HUES48 (cell line): ENCODE data around the gene UBR2.
"Not testable (repeated sequence)": the region's sequence is repeated elsewhere in the genome, so short reads cannot be mapped to it uniquely, and the experiment has no call there.

Source experiments
- H3K27ac ChIP-seq: one replicate; pipeline ENCODE4 v1.7.0; 2013; ENCODE audit warnings: low read depth, low read length, inconsistent platforms
- H3K27me3 ChIP-seq: 2 replicates; pipeline ENCODE4 v1.6.1; 2013; ENCODE audit warnings: mild to moderate bottlenecking, low read length; ENCODE audit not compliant: control insufficient read depth, insufficient read depth
- H3K36me3 ChIP-seq: 2 replicates; pipeline ENCODE4 v1.6.1; 2013; ENCODE audit warnings: low read length; ENCODE audit not compliant: control insufficient read depth, insufficient read depth
- H3K4me1 ChIP-seq: 2 replicates; pipeline ENCODE4 v1.6.1; 2013; ENCODE audit warnings: mild to moderate bottlenecking, low read length; ENCODE audit not compliant: control insufficient read depth, insufficient read depth
- H3K4me3 ChIP-seq: 2 replicates; pipeline ENCODE4 v1.5.1; 2013; ENCODE audit warnings: mild to moderate bottlenecking, low read depth, low read length
- H3K9ac ChIP-seq: 2 replicates; pipeline ENCODE4 v1.6.1; 2013; ENCODE audit warnings: mild to moderate bottlenecking, low read depth, low read length, moderate library complexity
- H3K9me3 ChIP-seq: 2 replicates; pipeline ENCODE4 v1.6.1; 2013; ENCODE audit warnings: low read length; ENCODE audit not compliant: control insufficient read depth, insufficient read depth

The UBR2 gene

GRCh38 chr6:42692137-42692911 is 128.5 kb downstream of the UBR2 start:
- no peaks in the 10 kb centered on the region for H3K27me3 ChIP-seq
- no peak overlapping the region for H3K27ac ChIP-seq
- H3K9ac ChIP-seq, result no peak overlapping the region
- H3K4me1 ChIP-seq, result no peaks in the 10 kb centered on the region
- no peaks in the 10 kb centered on the region for H3K9me3 ChIP-seq
- H3K4me3 ChIP-seq, result no peak overlapping the region
- H3K36me3 ChIP-seq, result peaks cover 74% of the 10 kb centered on the region

GRCh38 chr6:42693725-42694323 is 130.0 kb downstream of the UBR2 start:
- H3K4me3 ChIP-seq, result no peak overlapping the region
- H3K27ac ChIP-seq, result no peak overlapping the region
- H3K36me3 ChIP-seq, result peaks cover 62% of the 10 kb centered on the region
- no peaks in the 10 kb centered on the region for H3K9me3 ChIP-seq
- no peaks in the 10 kb centered on the region for H3K27me3 ChIP-seq
- no peaks in the 10 kb centered on the region for H3K4me1 ChIP-seq
- H3K9ac ChIP-seq, result no peak overlapping the region

- H3K27ac ChIP-seq, result no peak overlapping the region
- H3K36me3 ChIP-seq, result peaks cover 54% of the 10 kb centered on the region
- H3K9ac ChIP-seq, result no peak overlapping the region
- H3K4me1 ChIP-seq, result no peaks in the 10 kb centered on the region
- no peaks in the 10 kb centered on the region for H3K9me3 ChIP-seq
- H3K4me3 ChIP-seq, result no peak overlapping the region
- H3K27me3 ChIP-seq, result no peaks in the 10 kb centered on the region
These were observed 130.8 kb downstream of the UBR2 start for GRCh38 chr6:42694586-42694985.

GRCh38 chr6:42696526-42697267 is 132.9 kb downstream of the UBR2 start:
- H3K9me3 ChIP-seq, result no peaks in the 10 kb centered on the region
- peaks cover 33% of the 10 kb centered on the region for H3K36me3 ChIP-seq
- no peak overlapping the region for H3K9ac ChIP-seq
- no peaks in the 10 kb centered on the region for H3K27me3 ChIP-seq
- no peaks in the 10 kb centered on the region for H3K4me1 ChIP-seq
- no peak overlapping the region for H3K27ac ChIP-seq
- H3K4me3 ChIP-seq, result no peak overlapping the region

- no peak overlapping the region for H3K4me3 ChIP-seq
- H3K27me3 ChIP-seq, result no peaks in the 10 kb centered on the region
- H3K36me3 ChIP-seq, result peaks cover 28% of the 10 kb centered on the region
- H3K27ac ChIP-seq, result no peak overlapping the region
- no peaks in the 10 kb centered on the region for H3K9me3 ChIP-seq
- H3K4me1 ChIP-seq, result no peaks in the 10 kb centered on the region
- no peak overlapping the region for H3K9ac ChIP-seq
These were observed 133.4 kb downstream of the UBR2 start for GRCh38 chr6:42697268-42697655.

- Histone ChIP-seq H3K27ac (no peak overlapping the region), H3K27me3 (no peaks in the 10 kb centered on the region), H3K36me3 (peaks cover 18% of the 10 kb centered on the region; the same call in 1 of the 2 replicates), H3K9me3 (no peaks in the 10 kb centered on the region), H3K4me1 (no peaks in the 10 kb centered on the region), H3K4me3 (no peak overlapping the region), H3K9ac (no peak overlapping the region; the same call in 1 of the 2 replicates)
These were observed 134.4 kb downstream of the UBR2 start for GRCh38 chr6:42698217-42698616.

- H3K4me3 ChIP-seq, result no peak overlapping the region
- no peak overlapping the region for H3K27ac ChIP-seq
- H3K36me3 ChIP-seq, result no peaks in the 10 kb centered on the region
- H3K4me1 ChIP-seq, result no peaks in the 10 kb centered on the region
- no peak overlapping the region for H3K9ac ChIP-seq
- H3K9me3 ChIP-seq, result no peaks in the 10 kb centered on the region
- no peaks in the 10 kb centered on the region for H3K27me3 ChIP-seq
These were observed 138.4 kb downstream of the UBR2 start for GRCh38 chr6:42702200-42702599.

- H3K27me3 ChIP-seq, H3K9ac ChIP-seq, H3K36me3 ChIP-seq, H3K4me1 ChIP-seq, H3K9me3 ChIP-seq, H3K4me3 ChIP-seq, H3K27ac ChIP-seq: not testable (repeated sequence)
These were observed 139.0 kb downstream of the UBR2 start for GRCh38 chr6:42702786-42703185.

- no peaks in the 10 kb centered on the region for H3K36me3 ChIP-seq
- H3K9me3 ChIP-seq, result no peaks in the 10 kb centered on the region
- no peaks in the 10 kb centered on the region for H3K27me3 ChIP-seq
- H3K27ac ChIP-seq, result no peak overlapping the region
- peak overlapping the region; percentile 2; the same call in 1 of the 2 replicates for H3K9ac ChIP-seq
- peak overlapping the region; percentile 3; the same call in 1 of the 2 replicates for H3K4me3 ChIP-seq
- H3K4me1 ChIP-seq, result no peaks in the 10 kb centered on the region
These were observed 140.6 kb downstream of the UBR2 start for GRCh38 chr6:42704251-42704936.

- H3K4me3 ChIP-seq, result no peak overlapping the region
- H3K27me3 ChIP-seq, result no peaks in the 10 kb centered on the region
- H3K9me3 ChIP-seq, result no peaks in the 10 kb centered on the region
- H3K27ac ChIP-seq, result no peak overlapping the region
- H3K9ac ChIP-seq, result no peak overlapping the region
- H3K4me1 ChIP-seq, result no peaks in the 10 kb centered on the region; the same call in 1 of the 2 replicates
- H3K36me3 ChIP-seq, result no peaks in the 10 kb centered on the region
These were observed 141.1 kb downstream of the UBR2 start for GRCh38 chr6:42704937-42705374.
